ENCODE data around the gene PDXK. TPM values are rescaled to one million over a fixed set of nuclear protein-coding genes. Genes with fewer than 3 reads are reported as not detected.

Gene PDXK
- total RNA-seq, 6 experiments from 2014 or later = 52.9 to 87.5 (median 58.9) TPM

DNA sequence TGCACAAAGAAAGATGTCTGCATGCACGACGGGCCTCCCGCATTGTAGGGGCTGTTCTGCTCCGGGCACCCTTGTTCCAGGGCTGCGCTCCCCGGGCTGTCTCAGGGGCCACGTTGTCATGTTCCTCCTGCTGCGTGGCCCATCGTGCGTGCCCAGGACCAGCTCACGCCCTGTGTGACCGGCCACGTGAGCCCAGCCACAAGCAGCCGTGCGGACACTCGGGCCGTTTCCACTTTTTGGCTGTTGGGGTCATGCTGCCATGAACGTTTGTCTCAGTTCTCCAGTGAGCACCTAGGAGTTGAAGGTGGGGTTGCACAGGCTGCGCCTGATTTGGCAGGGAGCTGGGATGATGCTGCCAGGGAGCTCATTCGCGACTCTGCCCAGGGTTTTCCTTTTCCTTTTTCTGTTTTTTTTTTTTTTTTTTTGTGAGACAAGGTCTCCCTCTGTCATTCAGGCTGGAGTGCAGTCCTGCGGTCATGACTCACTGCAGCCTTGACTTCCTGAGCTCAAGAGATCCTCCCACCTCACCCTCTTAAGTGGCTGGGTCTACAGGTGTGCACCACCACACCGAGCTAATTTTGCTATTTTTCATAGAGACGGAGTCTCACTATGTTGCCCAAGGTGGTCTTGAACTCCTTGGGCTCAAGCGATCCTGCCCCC is 17.4 kb downstream of the PDXK start:
- no peak for DNase-seq
- Histone ChIP-seq H3K4me1 (peaks cover 0 to 61% (median 20%) of the 10 kb centered on the region in 4 donors), H3K27ac (no peak overlapping the region), H3K4me3 (no peak overlapping the region), H3K9me3 (no peaks in the 10 kb centered on the region), H3K27me3 (no peaks in the 10 kb centered on the region), H3K36me3 (peaks cover 0 to 2% (median under 1%) of the 10 kb centered on the region in 4 donors)
- 68% methylated on average over 7 of the region's 25 CpGs for WGBS (ENCODE audit: insufficient coverage, low coverage, low lambda C conversion rate, missing lambda C conversion rate)
- no peak for TF ChIP-seq POLR2A (IDR thresholded peaks at IDR 0.05)
- TF ChIP-seq, protein P1, sequence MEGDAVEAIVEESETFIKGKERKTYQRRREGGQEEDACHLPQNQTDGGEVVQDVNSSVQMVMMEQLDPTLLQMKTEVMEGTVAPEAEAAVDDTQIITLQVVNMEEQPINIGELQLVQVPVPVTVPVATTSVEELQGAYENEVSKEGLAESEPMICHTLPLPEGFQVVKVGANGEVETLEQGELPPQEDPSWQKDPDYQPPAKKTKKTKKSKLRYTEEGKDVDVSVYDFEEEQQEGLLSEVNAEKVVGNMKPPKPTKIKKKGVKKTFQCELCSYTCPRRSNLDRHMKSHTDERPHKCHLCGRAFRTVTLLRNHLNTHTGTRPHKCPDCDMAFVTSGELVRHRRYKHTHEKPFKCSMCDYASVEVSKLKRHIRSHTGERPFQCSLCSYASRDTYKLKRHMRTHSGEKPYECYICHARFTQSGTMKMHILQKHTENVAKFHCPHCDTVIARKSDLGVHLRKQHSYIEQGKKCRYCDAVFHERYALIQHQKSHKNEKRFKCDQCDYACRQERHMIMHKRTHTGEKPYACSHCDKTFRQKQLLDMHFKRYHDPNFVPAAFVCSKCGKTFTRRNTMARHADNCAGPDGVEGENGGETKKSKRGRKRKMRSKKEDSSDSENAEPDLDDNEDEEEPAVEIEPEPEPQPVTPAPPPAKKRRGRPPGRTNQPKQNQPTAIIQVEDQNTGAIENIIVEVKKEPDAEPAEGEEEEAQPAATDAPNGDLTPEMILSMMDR (IDR thresholded peaks at IDR 0.05) = no peak
- no peak for ATAC-seq
- intact Hi-C loops (cut with DNase I) = no loop called here

- Histone ChIP-seq H3K27ac (peak overlapping the region in 1 of 3 donors; percentile 61), H3K4me3 (no peak overlapping the region), H3K9me3 (no peaks in the 10 kb centered on the region), H3K4me1 (peaks cover 0 to 51% (median 16%) of the 10 kb centered on the region in 4 donors), H3K27me3 (no peaks in the 10 kb centered on the region), H3K36me3 (peaks cover 0 to 4% (median 1%) of the 10 kb centered on the region in 4 donors)
- DNase-seq (no peak), ATAC-seq (no peak)
- intact Hi-C loops (cut with DNase I) = no loop called here
- 90% methylated on average over 2 of the region's 35 CpGs for WGBS (ENCODE audit: insufficient coverage, low coverage, low lambda C conversion rate, missing lambda C conversion rate)
- TF ChIP-seq, protein P1 (IDR thresholded peaks at IDR 0.05) = no peak
- TF ChIP-seq POLR2A (IDR thresholded peaks at IDR 0.05) = no peak
Observed at GRCh38 chr21:43737158-43737950, 18.4 kb downstream of the PDXK start.

- DNase-seq (no peak), ATAC-seq (peak in 2 of 4 donors; percentile 1 to 7)
- no peaks in the 10 kb centered on the region for H3K27me3 ChIP-seq
- H3K36me3 ChIP-seq = peaks cover 0 to 11% (median 4%) of the 10 kb centered on the region in 4 donors
- TF ChIP-seq, protein P1 (IDR thresholded peaks at IDR 0.05) = no peak
- TF ChIP-seq POLR2A (IDR thresholded peaks at IDR 0.05) = no peak
- intact Hi-C loops (cut with DNase I) = loop anchor here in 1 of 2 donors (10.0 kb wide), 1 partner anchor 45 kb away; no protein-coding TSS in a partner anchor
- H3K9me3 ChIP-seq = no peaks in the 10 kb centered on the region
- no peak overlapping the region for H3K27ac ChIP-seq
- no peak overlapping the region for H3K4me3 ChIP-seq
- WGBS (ENCODE audit: insufficient coverage, low coverage, low lambda C conversion rate, missing lambda C conversion rate) = 100% methylated on average over 1 of the region's 25 CpGs
- peaks cover 0 to 28% (median 7%) of the 10 kb centered on the region in 4 donors for H3K4me1 ChIP-seq
Observed at GRCh38 chr21:43739621-43740435, 20.9 kb downstream of the PDXK start.

GRCh38 chr21:43740497-43741156 is 21.7 kb downstream of the PDXK start:
- Histone ChIP-seq H3K4me1 (peaks cover 0 to 26% (median 7%) of the 10 kb centered on the region in 4 donors), H3K27me3 (no peaks in the 10 kb centered on the region)
- DNase-seq = no peak

More at GRCh38 chr21:43740497-43741156, 21.7 kb downstream of the PDXK start:
- Histone ChIP-seq H3K36me3 (peaks cover 0 to 13% (median 5%) of the 10 kb centered on the region in 4 donors), H3K9me3 (no peaks in the 10 kb centered on the region), H3K27ac (no peak overlapping the region), H3K4me3 (no peak overlapping the region)
- 50% methylated on average over 11 of the region's 25 CpGs for WGBS (ENCODE audit: insufficient coverage, low coverage, low lambda C conversion rate, missing lambda C conversion rate)
- no peak for TF ChIP-seq POLR2A (IDR thresholded peaks at IDR 0.05)
- TF ChIP-seq, protein P1 (IDR thresholded peaks at IDR 0.05) = no peak
- intact Hi-C loops (cut with DNase I) = loop anchor here in 1 of 2 donors (10.0 kb wide), 1 partner anchor 46 kb away; no protein-coding TSS in a partner anchor
- peak in 3 of 4 donors; percentile 6 to 57 (median 33) for ATAC-seq
